Erythroblast (primary cell): ENCODE results near the gene EHD2.
"Not testable (repeated sequence)": the region's sequence is repeated elsewhere in the genome, so short reads cannot be mapped to it uniquely, and the experiment has no call there.

Experiments
- GATA1 ChIP-seq: IDR thresholded peaks from 2 replicates; pipeline ENCODE4 v1.6.1; 2011; ENCODE audit warnings: low read depth, mild to moderate bottlenecking, control low read depth, low read length, moderate library complexity
- POLR2A ChIP-seq: IDR thresholded peaks from 2 replicates; pipeline ENCODE4 v1.6.1; 2011; ENCODE audit warnings: mild to moderate bottlenecking, low read length

GRCh38 chr19:47668556-47668955 is 44.7 kb upstream of the EHD2 start:
- TF ChIP-seq POLR2A, GATA1: not testable (repeated sequence)
